CMK (cell line): ENCODE data around the gene SULF2.
"Not testable (repeated sequence)": the region's sequence is repeated elsewhere in the genome, so short reads cannot be mapped to it uniquely, and the experiment has no call there.

Source experiments
- DNase-seq: peaks from one replicate; pipeline ENCODE4 v3.0.0-alpha.2; 2010; ENCODE audit warnings: low read depth

The SULF2 gene

DNA sequence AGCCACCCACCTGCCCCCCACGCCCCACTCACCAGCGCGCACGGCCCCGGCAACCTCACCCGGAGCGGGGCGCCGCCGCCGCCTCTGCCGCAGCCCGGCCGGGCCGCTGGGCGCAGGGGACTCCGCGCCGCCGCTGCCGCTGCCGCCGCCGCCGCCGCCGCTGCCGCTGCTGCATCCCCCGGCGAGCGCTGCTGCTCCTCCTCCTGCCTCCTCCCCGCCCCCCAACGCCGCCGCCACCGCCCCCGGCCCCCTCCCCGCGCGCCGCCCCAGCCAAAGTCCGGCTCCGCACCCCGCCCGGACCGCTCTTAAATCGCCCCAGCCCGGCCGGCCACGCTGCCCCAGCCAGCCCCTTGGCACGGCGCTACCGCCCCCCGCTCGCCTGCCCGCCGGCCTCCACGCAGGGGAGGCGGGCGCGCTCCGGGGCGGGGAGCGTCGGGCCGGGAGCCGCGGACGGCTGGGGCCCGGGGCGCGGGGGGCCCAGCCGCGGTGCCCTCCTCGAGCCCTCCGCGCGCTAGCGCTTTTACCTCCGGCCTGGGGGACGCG is at the start of gene SULF2:
Gene SULF2 (minus strand): TSS at position 171 of the 543 bp plus-strand sequence. CDS start 28,118 bp downstream, outside the sequence.
- DNase-seq, result no peak

DNA sequence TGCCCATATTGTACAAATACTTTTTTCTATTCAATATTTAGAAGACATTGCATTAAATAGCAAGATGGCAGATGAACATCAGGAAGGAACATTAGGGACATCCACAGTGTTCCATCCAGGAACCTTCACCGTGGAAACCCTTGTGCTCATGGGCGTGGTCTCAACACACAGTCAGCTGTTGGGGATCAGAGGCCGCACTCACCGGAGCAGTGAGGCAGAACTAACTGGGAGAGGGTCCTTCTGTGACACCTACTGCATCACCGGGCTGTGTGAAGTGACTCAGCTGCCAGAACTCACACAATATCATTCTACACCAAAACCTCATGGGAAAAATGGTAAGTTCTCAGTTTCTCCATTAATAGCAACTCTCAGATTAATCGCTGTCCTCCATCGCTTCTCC is 46.4 kb upstream of the SULF2 start:
- DNase-seq, result not testable (repeated sequence)

DNA sequence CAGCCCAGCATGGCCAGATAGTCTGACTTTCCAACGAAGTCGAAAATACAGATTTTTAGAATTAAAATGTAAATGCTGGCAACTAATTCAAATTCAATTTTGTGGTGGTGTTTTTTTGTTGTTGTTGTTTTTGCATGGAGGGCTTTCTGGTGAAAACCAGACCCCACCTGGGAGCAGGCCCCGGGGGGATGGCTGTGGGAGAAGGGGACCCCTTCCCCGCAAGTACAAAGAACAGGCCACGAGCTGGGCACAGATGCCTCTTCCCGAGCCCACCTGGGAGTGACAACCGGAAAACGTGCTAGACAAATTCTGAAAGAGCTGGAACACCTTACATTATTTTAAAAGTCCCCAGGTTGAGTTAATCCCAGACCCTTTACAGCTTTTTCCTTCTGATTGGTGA is 41.4 kb upstream of the SULF2 start:
- not testable (repeated sequence) for DNase-seq

DNA sequence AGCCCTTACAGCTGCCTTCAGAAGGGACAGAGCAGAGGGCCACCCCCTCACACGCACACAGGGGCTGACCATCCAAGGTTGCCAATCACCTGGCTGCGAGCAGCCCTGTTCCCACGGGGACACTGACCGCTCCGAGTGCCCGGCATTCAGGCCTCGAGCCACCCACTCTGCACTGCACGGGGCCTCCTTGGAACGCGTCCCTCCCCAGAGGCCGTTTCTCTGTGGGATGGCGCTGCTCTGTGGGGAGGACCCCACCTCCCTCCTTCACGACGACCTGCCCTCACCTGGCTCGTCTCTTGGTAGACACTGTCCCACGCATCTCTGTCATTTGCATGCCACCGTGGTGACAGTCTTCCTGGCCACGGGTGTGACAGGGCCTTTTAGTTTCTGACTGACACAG is 40.7 kb upstream of the SULF2 start:
- DNase-seq, result not testable (repeated sequence)

DNA sequence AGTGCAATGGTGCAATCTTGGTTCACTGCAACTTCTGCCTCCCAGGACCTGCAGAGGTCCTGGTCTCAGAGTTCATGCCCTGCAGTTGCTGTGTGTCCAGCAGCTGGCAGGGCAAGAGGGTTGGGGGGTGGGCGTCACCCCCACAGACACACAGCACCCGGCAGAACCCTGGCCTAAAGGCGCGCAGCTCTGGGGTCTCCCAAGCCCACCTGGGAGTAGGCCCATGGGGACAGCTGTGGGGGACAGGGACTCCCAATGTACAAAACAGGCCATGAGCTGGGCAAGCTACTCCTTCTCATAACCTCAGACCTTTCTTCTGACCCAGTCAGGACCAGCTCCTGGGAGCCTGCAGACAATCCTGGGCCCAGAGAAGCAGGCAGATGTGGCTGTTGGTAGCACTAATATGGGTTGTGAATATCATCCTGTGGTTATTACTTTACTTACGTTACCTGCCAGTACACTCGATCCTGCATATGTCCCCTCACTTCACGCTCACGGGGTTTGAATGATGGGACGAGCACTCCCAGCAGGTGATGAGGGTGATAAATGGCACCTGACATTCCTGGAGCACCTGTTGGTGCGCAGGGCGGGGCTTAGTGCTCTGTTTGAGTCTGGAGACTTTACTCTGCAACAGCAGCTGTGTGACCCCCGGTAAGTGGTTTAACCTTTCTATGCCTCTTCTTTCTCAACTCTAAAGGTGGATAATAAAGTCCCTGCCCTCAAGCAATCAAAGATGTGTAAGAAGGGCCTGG is 39.9 kb upstream of the SULF2 start:
- DNase-seq, result no peak

DNA sequence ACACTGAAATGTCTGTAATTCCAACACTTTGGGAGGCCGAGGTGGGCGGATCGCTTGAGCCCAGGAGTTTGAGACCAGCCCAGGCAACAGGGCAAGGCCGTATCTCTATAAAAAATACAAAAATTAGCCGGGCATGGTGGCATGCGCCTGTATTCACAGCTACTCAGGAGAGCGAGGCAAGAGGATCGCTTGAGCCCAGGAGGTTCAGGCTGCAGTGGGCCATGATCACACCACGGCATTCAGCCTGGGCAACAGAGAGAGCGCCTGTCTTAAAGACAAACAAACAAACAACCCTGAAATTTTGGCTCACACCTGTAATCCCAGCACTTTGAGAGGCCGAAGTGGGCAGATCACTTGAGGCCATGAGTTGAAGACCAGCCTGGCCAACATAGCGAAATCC is 38.7 kb upstream of the SULF2 start:
- not testable (repeated sequence) for DNase-seq

DNA sequence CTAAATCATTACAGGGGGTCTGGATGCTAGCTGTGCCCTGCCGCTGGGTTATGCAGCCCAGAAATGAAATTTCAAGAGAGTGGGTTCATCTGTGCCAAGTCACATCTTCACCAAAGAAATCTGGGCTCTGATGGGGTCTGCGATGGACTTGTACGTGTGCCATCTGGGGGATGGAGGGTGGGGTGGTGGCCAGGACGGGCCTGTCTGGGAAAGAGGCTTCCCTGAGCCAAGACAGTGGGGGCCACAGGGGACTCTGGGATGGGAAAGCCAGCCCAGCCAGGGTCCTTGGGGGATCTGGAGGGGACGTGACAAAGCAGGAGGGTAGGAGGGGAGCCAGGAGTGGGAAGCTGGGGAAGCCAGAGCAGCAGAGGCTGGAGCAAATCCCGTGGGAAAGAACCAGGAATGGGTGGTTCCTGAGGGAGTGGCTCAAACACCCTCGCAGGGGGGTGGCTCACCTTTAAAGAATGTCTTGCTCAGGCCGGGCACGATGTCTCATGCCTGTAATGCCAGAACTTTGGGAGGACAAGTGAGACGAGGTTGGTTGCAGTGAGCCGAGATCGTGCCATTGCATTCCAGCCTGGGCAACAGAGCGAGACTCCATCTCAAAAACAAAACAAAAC is 36.3 kb upstream of the SULF2 start:
- DNase-seq, result no peak

DNA sequence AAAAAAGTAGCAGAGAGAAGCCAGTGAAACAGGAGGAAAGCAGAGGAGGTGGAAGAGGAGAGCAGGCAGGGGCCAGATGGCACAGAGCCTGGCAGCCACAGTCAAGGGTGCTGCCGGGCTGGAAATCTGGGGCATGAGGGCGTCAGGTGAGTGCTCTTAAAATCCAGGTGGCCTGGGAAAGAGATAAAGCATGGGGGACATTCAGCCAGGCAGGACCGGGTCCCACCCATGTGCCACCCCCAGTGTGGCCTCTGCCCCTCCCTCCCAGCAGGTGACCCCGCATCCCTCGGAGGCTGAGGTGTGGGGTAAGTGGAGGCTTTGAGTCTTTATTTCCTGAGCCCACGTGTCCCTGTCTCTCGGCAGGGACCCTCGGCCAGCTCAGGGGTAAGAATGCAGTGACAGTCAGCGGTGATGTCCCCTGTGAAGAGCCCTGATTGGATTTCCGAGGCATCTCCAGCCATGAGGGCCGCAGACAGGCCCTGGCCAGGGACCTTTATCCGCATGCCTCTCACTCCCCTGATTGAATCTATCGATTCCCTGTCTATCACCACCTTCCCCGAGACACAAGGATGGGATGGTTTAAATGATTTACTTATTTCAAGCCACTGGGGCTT is 33.8 kb upstream of the SULF2 start:
- no peak for DNase-seq

DNA sequence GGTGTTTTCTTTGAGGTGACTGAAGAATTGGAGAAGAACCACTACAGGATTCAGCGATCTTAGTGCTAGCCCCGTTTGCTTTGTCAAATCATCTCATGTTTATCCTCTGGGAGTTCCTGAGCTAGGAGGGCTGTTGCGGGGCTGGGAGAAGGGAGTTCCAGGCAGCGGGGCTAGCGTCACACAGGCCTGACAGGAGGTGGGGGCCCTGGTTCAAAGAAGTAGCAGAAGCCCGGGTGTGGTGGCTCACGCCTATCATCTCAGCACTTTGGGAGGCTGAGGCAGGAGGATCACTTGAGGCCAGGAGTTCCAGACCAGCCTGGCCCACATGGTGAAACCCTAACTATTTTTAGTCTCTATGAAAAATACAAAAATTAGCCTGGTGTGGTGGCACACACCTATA is 33.2 kb upstream of the SULF2 start:
- DNase-seq, result no peak

DNA sequence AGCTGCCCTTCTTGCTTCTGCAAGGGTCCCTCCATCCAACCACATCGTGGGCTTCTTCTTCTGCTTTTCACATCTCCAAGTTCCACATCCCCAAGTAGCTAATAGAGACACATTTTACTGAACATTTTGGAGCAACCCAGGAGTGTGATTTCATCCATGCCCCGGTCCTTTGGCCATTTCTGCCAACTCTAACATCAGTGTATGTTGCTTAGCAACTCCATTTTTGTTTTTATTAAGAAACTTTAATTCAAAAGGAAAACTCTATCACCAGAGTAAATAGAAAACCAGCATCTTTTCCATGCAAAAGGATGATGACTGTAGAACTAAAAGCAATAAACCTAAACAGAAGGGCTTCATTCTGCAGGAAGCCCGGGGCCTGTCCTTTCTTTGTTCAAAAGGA is 32.7 kb upstream of the SULF2 start:
- DNase-seq, result no peak

DNA sequence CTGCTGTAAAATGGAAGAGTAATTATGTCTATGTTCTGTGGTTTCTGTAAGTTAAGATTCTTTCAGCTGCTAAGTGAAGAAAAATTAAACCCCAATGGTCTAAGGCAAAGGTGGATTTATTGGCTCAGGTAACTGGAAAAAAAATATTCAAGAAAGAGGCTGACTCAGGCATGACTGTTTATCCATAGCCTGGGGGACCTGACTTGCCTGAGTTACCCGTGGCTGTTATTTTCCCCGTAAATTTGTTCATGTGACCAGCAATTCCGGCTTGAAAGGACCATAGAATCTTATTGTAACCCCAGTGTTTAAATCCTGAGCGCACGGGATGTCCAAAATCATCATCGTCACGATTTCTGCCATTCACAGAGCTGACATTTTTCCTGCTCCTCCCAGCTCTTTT is 32.3 kb upstream of the SULF2 start:
- DNase-seq, result no peak

DNA sequence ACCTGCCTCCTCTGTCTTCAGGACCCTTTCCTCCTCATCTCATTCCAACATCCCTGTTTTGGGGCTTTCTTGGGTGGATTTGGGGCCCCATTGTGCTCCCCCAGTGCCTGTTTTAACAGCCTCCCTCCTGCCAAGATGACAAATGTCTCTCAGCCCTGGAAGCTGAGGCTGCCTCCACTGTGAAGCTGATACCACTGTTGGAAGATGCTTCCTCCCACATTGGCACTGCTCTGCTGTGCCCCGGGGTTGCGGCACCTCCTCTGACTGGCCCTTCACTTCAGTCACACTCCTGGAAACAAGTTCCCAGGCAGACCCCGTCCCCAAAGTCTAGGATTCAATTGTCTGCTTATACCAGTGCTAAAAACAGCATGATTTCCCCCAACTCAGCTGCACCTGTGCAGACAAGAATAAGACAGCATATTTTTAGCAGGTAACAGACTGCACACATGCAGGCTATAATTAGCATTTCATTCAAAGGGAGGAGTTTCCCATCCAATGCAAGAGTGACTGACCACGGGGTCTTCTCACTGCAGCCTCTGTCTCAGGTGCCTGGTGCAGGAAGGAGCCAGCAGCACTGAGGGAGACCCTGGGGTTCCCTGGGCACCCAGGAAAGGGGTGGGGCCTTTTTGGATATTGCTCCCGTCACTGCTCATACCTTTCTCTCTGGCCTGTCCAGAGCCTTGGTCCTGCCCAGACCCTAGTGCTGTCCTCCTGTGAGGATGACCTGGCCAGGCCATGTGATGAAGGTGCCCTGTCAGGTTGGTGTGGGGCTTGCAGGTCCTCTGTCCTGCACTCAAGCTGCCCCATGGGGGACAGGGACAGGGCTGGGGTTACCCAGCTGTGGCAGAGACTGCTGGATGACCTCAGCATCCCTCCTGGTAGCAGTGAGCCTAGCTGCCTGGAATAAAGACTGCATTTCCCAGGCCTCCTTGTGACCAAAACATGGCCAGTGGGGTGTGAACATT is 31.5 kb upstream of the SULF2 start:
- DNase-seq, result no peak

DNA sequence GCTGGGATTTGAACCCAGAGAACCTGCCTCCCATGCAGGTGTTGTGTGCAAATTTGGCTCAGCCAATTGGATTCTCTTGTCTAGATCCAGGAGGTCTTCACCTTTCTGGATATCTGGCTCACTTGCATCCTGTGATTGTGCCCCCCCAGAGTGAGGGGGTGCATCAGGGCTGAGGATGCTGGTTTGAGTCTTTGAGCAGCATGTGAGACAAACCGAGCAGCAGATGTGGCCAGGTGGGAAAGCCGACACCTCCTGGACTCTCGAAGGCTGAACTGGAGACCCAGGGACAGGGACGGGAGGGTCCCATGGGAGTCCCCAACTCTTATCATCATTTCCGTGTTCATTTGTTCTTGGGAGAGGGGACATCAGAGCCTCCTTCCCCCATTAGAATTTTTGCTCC is 30.6 kb upstream of the SULF2 start:
- no peak for DNase-seq

DNA sequence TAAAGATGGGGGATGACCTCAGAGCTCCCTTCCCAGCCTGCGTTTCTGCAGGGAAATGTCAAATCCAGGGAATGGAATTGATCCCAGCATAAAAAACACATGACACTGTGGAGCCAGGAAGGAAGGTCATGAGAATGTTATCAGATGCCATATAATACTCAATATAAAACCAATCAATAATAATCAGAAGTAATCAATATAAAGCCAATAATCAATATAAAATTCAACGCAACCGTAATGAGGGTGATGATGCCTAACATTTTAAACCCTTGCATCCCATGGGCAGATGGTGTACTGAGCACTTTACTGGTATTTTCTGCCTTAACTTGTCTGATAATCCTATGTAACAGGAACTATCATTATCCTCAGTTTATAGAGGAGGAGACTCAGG is 30.1 kb upstream of the SULF2 start:
- DNase-seq, result no peak

DNA sequence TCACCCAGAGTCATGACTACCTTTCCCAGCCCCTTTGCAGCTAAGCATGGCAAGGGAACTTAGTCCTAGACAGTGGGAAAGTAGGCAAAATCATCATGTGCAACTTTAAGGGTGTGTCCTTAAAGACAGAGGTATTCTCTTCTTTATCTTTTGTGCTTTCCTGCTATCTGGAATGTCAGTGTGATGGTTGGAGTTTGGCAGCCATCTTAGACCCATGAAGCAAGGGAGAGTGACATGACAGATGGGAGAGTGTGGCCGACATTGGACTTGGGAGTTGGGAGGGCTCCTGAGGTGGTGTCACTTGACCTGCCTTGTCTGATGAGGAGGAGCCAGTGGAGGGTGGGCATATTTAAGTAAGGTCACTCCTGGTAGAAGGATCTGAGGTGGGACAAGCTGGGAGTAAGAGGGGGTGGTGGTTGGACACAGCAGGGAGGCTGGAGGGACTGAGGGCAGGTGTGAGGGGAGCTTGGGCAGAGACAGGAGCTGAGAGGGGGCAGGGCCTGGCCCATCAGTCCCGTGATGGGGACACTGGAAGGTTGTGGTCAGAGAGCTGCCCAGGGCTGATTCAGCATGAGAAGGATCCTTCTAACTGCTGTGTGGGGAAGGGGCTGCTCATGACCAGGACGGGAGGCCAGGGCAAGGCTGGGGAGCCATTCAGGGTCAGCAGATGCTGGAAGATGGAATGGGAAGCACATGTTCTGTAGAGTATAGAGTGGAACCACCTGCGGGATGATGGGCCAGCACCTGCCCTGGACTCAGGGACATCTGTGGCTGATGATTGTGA is 29.5 kb upstream of the SULF2 start:
- DNase-seq, result no peak

DNA sequence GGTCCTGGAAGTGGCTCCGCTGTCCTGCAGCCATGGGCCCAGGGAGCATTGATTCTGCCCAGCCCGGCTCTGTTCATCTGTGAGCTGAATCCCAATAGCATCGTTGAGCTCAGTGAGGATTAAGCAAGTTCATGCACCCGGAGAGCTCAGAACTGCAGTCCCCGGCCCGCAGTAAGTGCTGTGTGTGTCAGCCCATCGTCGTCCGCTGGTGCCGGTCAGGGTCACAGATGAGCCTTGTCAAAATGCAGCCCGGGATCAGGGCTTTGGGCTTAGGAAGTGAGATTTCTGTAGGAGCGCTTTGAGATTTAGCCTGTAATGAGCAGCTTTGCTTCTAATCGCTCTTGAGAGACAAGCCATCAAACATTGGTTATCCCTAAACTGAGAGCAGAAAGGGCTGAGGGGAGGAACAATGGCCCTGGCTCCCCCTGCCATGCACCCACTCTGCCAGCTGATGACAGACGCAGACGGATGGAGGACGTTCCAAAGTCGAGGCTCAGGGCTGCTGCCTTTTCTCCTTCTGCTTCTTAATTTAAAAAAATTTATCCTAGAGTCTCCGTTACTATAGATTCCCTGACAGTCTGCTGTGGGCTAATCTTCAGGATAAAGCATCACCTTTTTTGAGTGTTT is 25.6 kb upstream of the SULF2 start:
- no peak for DNase-seq

DNA sequence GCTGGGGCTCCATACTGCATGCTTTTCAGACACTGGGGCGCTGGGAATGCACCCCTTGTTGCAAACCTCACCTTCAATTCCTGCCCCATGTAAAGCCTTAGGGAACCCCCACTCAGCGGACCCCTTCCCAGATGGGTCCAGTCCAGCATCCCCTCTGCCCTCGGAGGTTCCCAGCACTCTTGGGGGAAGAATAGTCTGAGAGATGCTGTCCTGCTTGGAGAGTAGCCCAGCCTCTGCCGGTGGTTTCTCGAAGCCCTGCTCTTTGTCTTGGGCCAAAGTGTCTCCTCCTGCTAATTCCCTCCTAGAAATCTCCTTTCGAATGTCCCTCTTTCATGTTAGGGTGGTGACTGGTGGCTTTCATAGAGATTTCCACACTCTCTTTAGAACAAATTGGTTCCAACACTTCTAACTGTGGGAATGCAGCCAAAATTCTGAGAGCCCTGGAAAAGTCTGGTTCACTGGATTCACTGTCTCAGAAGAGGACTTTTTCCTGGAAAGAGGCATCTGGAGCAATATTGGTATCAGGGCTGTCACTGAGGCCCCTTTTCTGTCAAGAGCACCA is 24.9 kb upstream of the SULF2 start:
- no peak for DNase-seq

DNA sequence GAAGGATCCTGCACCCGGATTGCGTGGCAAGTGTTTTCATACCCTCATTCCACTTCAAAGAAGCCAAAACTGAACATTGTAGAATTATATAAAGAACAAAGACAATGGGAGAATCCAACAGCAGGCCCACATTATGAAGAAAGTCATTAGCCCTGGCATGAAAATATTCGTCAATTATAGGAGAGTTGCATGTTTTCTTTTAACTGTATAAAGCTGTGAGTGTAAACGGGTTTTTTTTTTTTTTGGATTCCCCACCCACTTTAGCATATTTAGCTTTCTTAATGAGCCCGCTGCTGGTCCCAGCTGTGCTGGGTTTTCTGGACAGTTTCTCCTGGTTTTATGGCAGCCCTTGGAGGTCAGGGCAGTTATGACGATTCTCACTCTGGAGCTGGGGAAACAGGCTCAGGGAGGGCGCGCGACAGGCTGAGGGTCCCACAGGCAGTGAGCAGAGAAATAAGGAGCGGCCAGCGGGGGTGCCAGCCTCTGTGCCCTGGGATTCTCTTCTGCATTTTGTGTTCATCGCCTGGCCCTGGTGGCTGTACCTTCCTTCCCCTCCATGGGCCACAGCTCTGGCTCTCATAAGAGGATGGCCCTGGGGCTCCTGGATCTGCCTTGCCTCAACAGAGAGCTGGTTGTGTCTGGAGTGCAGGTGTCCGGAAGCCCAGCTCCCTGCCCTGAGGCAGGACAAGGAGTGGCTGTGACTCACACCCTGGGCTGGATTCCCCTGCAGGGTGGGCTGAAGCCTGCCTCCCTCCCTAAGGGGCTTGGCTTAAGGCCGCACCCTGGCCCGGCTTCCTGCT is 24.1 kb upstream of the SULF2 start:
- no peak for DNase-seq

DNA sequence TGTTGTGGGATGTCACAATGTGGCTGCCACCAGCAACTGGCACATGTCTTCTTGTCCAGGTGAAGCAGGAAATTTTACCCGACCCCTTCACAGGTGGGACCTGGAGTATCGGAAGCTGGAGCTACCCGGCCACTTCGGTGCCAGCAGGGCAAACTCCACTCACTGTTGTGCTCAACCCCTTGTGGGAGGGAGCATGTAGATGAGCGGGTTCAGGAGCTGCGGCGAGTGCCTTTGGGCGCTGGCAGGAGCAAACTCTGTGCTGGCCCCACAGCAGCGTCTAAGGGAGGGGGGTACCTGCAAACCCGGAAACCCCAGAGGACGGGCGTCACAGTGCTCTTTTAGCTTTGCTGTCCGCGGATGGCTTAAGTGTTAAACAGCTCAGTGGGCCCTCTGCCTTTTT is 20.7 kb upstream of the SULF2 start:
- DNase-seq, result no peak

DNA sequence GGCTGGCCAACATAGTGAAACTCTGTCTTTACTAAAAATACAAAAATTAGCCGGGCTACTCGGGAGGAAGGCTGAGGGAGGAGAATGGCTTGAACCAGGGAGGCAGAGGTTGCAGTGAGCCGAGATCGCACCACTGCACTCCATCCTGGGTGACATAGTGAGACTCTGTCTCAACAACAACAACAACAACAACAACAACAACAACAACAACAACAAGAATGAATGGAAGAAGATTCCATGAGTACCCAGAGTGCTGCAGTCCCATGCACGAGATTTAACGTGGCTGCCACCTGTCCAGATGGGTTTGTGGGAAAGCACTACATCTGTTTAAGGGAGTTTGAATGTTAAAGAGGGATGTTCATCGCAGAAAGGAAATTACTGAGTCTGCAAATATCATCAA is 19.7 kb upstream of the SULF2 start:
- DNase-seq, result not testable (repeated sequence)
